GM04504 (cell line): ENCODE results near the gene ARHGAP26.

Experiments
- DNase-seq: peaks from one replicate; pipeline ENCODE4 v3.0.0-alpha.2; 2012; ENCODE audit warnings: low read depth

Gene ARHGAP26

DNA sequence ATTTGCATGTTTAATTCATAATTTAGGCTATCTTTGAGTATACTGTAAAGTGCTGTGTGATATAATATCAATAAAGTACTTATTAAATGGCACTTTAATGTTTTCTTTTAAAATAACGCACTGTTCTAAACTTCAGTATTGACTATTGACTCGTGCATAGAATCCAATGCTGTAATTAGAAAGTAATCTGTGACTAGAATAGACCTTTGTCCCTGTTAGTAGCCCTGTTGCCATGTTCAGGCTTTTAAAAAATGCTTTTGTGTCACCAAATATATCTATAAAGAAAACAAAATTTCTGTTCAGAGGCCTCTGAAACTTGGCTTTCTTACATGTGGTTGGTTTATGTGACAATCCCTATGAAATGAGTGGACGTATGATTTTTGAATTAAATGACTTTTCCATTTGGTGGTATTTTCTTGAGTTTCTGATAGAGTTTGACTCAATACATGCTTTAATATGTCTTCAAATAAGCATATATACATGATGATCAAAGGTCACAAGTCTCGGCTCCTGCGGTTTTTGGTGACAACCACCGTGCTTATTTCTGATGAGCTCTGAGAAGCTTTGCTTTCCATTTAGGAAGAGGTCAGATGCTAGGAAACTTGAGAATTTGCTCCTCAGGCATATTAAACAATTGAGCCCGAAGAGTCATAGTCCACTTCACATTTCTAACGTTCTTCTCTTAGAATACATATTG is 458.6 kb downstream of the ARHGAP26 start:
- no peak for DNase-seq

DNA sequence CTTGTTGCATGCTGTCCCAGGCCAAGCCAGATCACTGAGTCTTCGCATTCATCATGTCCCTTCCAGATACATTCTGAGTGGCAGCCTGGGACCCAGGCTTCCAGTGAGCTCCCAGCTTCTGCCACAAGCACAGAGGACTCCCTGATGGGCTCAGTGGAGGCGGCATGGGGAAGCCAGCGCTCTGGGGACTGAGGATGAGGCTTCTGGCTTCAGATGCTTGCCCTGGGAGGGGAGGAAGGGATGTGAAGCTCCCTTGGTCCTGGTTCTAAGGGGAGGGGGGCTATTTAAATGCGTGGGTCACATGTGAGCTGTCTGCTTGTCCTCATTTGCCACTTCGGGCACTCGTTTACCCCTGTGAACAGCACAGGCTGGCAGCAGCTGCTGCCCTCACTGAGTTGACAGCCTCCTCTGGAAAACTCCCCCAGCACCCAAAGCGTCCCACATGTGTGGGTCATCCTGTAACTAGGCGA is 459.3 kb downstream of the ARHGAP26 start:
- DNase-seq: no peak

DNA sequence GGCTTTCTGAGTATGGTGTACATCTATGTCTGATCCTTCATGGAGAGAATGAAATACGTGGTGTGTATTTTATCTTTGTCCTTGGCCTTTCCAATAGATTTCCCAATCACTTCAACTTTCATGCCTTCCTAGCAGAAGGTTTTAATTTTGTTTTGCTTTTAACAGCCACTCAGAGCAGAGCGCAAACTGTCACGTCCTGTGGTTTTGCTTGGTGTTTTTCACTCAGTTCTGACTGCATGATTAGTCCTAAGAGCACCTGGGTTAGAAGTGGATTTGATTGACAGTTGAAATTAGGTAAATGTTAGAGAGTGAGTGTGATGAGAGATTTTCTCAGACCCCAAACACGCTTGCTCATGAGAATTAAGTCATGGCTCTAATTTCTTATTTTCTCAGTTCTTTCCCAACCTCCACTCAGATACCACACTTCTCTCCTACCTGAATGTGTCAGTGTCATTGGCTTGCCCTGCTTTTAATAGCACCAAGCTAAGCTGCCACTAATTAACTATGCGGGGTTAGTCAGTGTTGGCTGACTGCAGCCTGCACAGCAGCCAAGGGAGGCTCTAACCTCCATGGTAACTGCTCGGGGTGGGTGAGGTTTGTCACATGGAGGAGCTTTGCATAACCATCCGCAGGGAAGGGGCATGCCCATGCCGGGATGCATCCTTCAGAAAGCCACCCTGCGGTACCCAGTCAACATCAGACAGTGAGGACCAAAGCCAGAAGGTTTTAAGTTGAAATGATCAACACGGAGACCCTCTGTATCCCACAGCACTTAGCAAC is 459.9 kb downstream of the ARHGAP26 start:
- DNase-seq: peak; percentile 51

DNA sequence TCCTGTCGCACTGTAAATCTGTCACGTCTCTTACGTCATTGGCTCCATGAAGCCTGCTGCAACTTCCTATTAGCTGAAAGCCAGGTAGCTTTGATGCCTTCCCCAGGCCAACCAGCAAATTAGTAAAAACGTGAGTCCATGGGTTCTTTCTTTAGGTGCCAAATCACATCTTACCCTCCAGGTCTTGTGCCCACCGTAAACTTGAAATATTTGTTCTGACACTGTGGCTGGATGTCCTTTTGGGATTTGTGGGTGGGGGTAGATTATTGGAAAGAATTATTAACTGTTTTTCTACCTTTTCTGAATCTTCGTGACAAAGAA is 460.5 kb downstream of the ARHGAP26 start:
- no peak for DNase-seq

DNA sequence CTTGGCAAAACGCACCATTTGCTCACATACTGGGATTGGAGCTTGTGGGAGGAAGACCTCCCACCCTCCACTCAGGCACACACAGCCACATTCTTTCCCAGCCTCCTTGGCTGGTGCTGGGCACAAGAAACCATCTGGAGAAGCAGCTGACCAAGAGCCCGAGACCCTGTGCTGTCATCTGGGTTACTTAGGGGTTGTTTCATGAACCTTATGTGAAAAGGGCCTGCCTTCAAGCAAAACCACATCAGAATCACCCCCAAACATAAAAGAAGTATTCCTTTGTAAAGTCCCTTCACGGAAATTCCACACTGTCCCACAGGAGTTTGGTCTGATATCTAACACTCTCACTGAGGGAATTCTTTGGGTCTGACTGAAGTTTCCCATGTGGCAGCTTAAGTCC is 461.2 kb downstream of the ARHGAP26 start:
- DNase-seq: no peak

DNA sequence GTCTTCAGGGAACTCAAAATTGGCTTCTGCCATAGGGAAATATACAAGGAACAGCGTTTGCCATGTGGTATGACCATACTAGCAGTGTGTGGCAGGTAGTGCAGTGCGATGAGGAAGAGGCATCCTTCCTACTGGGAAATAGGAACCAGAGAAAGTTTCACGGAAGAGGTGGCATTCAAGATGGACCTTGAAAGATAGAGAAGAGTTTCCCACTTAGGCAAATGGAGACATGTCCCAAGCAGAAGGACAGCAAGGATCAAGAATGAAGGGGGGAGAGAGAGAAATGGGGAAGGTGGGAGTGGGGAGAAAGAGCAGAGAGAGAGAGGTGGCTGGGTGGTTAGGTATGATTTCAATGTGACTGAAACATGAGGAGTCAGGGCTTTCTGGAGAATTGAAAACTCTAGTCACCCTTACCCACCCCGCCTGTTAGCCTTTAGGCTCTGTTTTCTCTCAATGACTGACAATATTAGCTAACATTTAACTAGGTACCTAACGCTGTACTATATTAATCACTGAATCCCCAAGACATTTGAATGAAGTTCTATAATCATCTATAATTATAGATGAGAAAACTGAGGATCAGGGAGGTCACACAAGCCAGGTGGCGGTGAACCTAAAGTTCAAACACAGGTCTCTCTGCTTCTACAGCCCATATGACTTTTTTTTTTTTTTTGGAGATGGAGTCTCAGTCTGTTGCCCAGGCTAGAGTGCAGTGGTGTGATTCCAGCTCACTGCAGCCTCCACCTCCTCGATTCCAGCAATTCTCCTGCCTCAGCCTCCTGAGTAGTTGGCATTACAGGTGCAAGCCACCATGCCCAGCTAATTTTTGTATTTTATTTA is 462.0 kb downstream of the ARHGAP26 start:
- no peak for DNase-seq

DNA sequence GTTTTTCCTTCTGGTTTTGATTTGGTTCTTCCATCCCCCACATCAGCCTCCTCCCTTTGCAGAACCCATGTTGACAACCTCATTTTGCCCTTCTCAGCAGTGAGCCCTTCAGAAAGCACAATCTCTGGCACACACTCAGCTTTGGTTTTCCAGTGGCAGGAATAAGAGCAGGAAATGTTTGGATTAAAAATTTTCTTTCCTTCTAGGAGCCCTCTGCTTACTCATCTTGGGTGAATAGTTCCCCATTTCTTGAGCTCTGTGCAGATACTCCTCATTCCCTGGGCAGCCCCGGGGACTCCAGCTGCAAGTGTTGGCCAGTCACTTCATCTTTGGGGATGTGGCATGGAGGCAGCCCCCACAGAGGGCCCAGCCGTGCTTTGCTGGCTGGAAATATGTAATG is 462.9 kb downstream of the ARHGAP26 start:
- DNase-seq: no peak

DNA sequence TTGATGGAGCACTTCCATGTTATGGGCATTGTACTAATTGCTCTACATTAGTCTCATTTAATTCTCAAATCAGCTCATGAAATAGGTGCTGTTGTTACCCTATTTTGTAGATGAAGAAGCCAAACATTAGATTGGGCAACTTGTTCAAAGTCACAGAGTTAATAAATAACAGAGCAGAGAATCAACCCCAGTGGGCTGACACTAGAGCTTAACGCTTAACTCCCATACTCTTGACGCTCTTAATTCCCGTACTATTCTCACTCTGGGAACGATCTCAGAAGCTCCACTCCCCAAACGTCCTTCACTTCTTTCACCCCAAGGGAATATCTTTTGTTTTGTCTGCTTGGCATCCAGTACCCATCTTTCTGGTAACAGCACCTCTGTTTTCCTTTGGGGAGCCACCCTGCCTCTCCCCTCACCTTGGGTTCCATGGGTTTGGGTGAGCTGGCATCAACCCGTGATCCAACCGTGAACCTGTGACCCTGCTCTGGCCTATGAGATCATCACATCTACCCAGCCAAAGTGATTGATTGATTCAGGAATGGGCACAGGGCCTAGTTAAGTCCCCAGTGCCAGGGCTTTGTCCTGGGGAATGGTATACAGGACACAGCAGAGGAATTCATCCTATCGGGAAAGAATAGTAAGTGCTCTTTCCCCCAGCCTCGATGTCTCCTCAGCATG is 464.1 kb downstream of the ARHGAP26 start:
- DNase-seq: no peak

DNA sequence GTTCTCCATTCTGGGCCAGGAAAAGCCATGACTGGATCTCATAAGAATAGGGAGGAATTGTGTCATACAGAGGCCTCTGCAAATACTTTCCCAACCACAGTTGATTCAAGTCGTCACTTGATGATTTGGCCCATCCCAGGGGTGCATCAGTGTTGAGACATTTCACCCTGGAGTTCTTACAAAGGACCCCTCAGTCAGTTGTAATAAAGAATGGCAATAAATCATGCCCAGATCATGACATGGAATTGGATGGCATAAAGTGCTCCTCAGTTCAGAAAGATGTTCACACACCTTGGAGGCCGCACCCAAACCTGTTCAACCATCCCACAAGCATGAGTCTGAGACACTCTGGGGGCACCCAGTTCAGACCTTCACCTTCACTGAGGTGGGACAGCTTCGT is 465.2 kb downstream of the ARHGAP26 start:
- DNase-seq: peak; percentile 58

DNA sequence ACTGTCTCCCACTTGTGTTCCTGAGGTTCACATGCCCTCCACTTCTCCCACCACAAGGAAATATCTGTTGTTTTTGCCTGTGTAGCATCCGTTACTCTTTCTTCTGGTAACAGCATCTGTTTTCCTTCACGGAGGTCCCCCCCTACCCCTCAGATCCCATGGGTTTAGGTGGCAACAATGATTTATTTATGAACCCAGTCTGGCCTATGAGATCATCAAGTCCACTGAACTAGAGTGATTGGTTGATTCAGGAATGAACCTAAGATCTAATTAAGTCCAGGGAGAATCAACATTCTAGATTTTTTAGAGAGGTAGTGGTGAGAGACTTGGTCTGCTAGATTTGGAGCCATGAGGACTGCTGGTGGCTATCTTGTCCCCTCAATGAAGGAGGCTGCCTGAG is 466.5 kb downstream of the ARHGAP26 start:
- DNase-seq: no peak

DNA sequence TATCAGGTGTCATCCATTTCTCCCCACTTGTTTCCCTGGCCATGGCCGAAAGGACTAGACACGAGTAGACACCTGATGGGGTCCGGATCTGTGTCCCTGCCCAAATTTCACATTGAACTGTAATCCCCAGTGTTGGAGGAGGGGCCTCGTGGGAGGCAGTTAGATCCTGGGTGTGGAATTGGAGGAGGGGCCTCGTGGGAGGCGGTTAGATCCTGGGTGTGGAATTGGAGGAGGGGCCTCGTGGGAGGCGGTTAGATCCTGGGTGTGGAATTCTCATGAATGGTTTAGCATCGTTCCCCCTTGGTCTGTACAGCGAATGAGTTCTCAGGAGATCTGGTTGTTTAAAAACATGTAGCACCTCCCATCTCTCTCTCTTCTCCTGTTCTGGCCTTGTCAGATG is 467.5 kb downstream of the ARHGAP26 start:
- DNase-seq: no peak

DNA sequence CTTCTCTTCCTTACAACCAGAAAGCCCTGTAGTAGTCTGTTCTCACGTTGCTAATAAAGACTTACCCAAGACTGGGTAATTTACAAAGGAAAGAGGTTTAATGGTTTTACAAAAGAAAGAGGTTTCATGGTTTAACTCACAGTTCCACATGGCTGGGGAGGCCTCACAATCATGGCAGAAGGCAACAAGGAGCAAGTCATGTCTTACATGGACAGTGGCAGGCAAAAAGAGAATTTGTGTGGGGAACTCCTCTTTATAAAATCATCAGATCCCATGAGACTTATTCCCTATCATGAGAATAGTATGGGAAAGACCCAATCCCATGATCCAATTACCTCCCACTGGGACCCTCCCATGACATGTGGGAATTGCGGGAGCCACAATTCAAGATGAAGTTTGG is 468.4 kb downstream of the ARHGAP26 start:
- no peak for DNase-seq

DNA sequence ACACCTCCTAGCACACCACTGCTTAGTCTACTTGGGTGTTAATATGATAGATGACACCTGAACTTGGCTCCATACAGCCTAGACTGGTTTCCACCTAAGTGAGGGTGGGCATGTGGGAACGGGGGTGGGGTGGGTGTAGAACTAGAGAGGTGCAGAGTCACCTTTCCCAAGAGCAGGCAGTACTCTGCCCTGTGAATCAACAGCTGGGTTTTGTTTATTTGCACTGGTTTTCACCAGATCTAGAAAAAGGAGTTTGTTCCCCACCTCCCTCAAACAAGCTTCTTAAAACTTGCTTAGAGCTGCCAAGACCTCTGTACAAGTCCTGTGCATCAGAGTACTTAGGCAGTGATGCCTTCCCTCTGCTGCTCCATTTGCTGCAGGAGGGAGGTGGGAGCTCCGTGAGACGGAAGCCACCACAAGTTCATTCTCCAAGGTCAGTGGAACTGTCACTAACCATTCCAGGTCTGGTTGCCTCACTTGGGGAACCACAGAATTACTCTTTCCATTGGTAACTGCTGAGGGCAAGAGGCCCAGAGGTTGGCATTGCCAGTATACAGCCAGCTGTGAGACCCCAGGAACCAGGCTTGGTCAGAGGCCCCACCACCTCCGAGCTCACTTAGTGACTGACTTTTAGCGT is 469.8 kb downstream of the ARHGAP26 start:
- DNase-seq: no peak

DNA sequence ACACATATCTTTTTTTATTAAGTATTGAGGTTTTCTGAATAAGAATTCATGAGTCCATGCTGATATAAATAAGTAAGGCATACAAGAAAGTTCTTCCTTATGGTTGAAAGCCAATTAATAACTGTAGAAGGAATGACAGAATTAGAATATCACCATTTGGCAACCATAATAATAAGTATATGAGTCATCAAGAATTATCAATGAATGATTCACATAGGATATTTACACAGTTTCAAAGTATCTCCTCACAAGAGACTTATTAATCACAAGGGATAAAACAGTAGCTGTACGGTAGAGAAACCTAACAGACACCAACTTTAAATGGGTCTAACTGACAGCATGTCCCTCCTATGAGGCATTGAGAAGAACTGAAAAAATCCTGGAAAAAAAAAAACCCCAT is 471.7 kb downstream of the ARHGAP26 start:
- no peak for DNase-seq

DNA sequence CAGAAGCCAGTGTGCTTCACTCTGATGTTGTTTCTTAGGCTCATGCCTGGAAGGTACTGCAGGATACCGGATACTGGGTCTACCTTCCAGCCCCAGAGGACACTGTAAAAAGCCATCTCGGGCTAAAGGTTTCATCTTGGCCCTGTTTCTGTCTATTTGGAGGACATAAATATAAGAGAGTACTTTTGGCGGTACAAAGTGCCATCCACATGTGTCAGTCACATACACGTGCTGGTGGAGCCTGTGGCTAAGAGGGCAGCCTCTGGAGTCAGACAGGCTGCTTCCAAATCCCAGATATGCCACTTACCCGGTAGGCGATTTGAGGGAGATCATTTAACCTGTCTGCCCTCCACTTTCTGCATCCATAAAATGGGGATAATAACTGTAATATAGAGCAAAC is 472.9 kb downstream of the ARHGAP26 start:
- no peak for DNase-seq

DNA sequence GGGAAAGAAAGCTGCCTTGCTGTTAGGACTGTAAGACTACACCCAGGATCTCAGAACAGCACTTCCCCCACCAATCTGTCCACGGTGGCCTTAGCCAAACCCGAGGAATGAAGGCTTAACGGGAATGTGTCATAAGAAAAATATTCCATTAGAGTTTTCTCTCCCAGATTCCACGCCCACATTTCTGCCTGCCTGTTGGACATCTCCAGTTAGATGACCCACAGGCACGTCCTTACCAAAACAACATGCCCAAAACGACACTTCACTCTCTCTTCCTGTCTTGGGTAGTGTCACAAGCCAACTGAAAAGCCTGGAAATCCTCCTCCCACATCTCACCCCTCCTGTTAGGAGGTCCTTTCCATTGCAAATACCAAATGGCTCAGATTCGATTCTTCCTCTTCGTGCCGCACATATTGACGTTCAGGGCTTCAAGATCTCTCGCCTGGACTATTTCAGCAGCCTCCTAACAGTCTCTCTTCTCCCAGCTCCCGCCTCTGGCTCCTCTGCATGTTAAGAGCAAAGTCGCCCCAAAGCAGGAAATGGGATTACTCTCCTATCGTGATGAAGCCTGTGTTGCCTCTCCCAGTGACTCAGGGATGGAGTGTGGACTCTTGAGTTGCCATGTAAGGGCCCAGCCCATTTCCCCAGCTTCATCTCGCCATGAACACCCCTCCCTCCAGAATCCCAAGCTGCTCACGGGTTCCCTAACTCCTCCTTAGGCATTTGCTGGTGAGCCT is 474.0 kb downstream of the ARHGAP26 start:
- peak; percentile 97 for DNase-seq

DNA sequence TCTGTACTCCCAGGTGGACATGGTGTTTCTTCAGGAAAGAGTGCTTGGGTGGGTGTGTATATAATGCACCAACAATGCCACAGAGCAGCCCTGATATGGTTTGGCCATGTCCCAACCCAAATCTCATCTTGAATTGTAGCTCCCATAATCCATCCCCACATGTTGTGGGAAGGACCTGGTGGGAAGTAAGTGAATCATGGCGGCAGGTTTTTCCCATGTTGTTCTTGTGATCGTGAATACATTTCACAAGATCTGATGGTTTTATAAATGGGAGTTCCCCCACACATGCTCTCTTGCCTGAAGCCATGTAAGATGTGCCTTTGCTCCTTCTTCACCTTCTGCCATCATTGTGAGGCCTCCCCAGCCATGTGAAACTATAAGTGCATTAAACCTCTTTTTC is 474.8 kb downstream of the ARHGAP26 start:
- no peak for DNase-seq

DNA sequence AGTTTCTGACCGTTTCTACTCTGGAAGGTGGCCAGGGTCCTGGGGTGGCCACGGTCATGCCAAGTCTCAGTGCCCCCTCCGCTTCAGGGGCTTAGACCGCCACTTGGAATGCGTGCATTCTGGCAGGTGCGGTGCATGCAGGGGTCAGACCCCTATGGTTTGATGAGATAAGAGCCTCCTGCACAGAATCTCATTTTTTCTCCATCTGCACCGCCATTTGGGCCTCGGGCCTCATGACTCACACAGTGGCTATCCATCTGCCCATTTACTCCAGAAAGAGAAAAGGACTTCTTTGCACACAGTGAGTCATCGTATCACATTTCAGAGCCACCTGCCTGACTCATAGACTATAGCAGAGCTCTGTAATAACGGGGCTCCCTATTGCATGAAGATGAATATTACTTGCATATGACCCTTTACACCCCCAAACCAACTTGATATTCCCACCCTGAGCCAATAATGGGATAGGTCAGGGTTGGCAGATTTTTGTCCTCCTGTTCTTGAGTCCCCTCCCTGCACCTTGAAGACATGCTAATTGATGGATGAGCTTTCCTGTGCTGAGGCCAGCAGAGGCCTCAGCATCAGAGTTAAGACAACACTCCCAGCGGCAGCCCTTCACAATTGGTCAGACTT is 475.9 kb downstream of the ARHGAP26 start:
- DNase-seq: peak; percentile 82

DNA sequence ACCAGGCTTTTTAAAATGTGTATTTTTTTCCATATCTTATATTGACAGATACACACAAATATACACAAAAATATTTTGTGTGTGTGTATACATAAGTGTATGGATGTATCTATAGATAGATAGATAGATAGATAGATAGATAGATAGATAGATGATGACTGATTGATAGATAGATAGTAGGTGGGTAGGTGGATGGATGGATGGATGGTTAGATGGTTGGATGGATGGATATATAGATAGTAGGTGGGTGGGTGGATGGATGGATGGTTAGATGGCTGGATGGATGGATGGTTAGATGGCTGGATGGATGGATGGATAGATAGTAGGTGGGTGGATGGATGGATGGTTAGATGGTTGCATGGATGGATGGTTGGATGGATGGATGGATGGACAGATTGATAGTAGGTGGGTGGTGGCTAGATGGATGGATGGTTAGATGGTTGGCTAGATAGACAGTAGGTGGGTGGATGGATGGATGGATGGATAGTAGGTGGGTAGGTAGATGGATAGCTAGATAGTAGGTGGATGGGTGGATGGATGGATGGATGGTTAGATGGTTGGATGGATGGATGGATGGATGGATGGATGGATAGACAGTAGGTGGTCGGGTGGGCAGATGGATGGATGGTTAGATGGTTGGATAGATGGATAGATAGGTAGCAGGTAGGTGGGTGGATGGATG is 477.1 kb downstream of the ARHGAP26 start:
- DNase-seq: no peak

DNA sequence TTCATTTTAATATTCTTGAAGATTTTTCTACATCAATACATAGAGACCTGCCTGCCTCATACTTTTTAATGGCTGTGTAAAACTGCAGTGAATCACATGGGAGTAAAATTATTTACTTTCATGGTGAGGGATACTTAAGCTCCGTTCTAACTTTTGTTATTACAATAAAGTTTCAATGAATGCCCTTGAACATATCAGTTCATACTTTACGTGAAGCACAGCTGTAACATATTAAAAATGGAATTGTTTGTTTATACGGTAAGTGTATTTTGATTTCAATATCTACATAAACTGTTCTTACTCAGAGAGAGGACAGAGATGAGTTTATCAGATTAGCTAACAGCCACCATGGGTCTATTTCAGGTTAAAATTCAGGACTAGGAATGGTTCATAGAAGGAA is 478.2 kb downstream of the ARHGAP26 start:
- DNase-seq: no peak
